VCaP (cell line): ENCODE data around the gene PLEKHO2.

Experiments used
- H3K27ac ChIP-seq: fragments of 450-650 bp; 2 replicates; pipeline ENCODE4 v1.5.1; 2017
- CTCF ChIP-seq: fragments of 450-650 bp; conservative IDR thresholded peaks from 2 replicates; pipeline ENCODE4 v1.5.1; 2017; ENCODE audit warnings: mild to moderate bottlenecking, moderate library complexity

PLEKHO2 gene

GRCh38 chr15:64841060-64841343, 713 bp upstream of the PLEKHO2 start:
- H3K27ac ChIP-seq: peak overlapping the region; percentile 74
- TF ChIP-seq CTCF: no peak; the same call in 1 of the 2 replicates

- TF ChIP-seq CTCF: no peak
- peak overlapping the region; percentile 74; the same call in 1 of the 2 replicates for H3K27ac ChIP-seq
These were observed 603 bp downstream of the PLEKHO2 start for GRCh38 chr15:64842096-64842939.

- no peak overlapping the region for H3K27ac ChIP-seq
- TF ChIP-seq CTCF: no peak
These were observed 1.4 kb downstream of the PLEKHO2 start for GRCh38 chr15:64842986-64843561.

- TF ChIP-seq CTCF: no peak
- H3K27ac ChIP-seq: no peak overlapping the region
These were observed 2.3 kb downstream of the PLEKHO2 start for GRCh38 chr15:64843991-64844390.

GRCh38 chr15:64844576-64845145, 2.9 kb downstream of the PLEKHO2 start:
- no peak for TF ChIP-seq CTCF
- peak overlapping the region; percentile 16; the same call in 1 of the 2 replicates for H3K27ac ChIP-seq

GRCh38 chr15:64845183-64845611, 3.5 kb downstream of the PLEKHO2 start:
- peak overlapping the region; percentile 16; the same call in 1 of the 2 replicates for H3K27ac ChIP-seq
- no peak for TF ChIP-seq CTCF

- no peak overlapping the region for H3K27ac ChIP-seq
These were observed 4.3 kb downstream of the PLEKHO2 start for GRCh38 chr15:64845831-64846595.

More at GRCh38 chr15:64845831-64846595, 4.3 kb downstream of the PLEKHO2 start:
- no peak for TF ChIP-seq CTCF
